GM12872 (cell line): ENCODE results near the gene VWA7.

ENCODE experiments used
- CTCF ChIP-seq: IDR thresholded peaks from 3 replicates; pipeline ENCODE4 v1.5.1; 2011; ENCODE audit warnings: low read depth, mild to moderate bottlenecking, low read length, moderate library complexity; ENCODE audit not compliant: insufficient read depth

Gene VWA7

DNA sequence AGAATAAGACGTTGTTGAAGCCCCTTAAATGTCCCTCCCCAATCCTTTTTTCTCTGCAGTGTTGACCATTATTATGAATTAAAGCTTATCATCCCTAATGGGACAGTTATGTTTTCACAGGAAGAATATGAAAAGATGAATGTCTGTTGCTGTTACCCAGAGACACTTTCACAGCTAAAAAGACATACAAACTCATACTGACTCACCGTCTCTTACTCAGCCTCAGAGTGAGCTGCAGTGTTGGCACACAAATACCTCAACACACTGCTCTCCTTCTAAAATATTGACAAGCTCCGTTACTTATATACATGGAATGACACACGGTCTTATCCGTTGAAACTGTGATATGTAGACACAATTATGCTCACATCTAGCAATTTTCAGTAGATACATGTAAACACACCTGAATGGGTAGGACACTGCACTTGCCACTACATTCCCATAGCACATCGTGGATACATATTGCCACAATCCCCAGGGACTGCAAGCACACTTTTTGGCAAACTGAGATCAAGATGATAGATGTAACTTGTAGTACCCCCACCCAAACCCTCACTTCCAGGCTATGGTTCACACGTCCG, 24.3 kb downstream of the VWA7 start:
- TF ChIP-seq CTCF = no peak

- TF ChIP-seq CTCF = no peak
These were observed 26.6 kb downstream of the VWA7 start for GRCh38 chr6:31750411-31751022.

DNA sequence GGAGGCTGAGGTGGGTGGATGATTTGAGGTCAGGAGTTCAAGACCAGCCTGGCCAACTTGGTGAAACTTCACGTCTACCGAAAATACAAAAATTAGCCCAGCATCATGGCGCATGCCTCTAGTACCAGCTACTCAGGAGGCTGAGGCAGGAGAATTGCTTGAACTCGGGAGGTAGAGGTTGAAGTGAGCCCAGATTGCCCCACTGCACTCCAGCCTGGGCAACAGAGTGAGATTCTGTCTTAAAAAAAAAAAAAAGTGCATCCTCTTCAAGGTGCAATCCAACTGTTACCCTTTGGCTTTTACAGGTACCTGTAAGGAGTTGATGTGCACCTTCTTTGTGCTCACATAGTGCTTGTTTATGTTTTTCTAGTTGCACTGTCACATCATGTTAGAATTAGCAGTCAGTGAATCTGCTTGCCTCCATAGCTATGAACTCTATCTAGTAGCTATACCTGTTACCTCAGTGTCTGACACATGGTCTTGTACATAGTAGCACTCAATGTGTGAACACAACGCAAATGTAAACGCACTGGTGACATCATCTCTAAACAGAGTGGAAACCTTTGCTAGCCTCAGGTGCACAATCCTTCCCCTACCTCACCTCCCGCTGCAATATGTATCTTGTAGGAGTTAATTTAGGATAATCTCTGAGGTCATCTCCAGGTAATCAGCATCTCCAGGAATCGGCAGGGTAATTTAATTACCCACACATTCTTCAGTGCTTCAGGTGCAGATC, 27.7 kb downstream of the VWA7 start:
- no peak for TF ChIP-seq CTCF

GRCh38 chr6:31744422-31744821, 32.7 kb downstream of the VWA7 start:
- TF ChIP-seq CTCF = no peak

DNA sequence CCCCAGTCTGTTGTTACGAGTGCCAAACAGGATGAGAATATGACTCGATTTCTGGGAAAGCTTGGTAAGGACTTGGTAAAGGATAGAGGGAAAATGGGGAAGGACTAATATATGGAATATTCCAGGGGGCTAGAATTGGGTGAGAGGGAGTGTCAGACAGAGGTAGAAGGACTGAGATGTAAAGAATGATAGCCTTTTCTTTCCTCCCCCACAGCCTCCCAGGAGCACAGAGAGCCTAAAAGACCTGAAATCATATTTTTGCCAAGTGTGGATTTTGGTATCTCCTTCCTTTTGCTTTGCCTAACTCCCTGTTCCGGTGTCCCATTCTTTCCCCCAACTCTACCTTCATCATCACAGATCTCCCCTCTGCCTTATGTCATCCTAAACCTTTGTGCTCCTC, 34.2 kb downstream of the VWA7 start:
- no peak for TF ChIP-seq CTCF

DNA sequence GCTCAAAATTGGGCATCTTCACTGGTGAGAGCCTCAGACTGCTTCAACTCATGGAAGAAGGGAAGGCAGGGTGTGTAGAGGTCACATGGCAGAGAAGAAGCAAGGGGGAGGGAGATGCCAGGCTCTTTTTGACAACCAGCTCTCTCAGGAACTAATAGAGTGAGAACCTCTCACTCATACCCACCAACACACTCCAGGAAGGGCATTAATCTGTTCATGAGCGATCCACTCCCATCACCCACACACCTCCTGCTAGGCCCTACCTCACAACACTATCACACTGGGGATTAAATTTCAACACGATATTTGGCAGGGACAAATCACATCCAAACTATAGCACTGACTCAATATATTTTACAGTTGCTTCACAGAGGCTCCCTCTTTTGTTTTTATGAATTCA, 35.3 kb downstream of the VWA7 start:
- no peak for TF ChIP-seq CTCF

DNA sequence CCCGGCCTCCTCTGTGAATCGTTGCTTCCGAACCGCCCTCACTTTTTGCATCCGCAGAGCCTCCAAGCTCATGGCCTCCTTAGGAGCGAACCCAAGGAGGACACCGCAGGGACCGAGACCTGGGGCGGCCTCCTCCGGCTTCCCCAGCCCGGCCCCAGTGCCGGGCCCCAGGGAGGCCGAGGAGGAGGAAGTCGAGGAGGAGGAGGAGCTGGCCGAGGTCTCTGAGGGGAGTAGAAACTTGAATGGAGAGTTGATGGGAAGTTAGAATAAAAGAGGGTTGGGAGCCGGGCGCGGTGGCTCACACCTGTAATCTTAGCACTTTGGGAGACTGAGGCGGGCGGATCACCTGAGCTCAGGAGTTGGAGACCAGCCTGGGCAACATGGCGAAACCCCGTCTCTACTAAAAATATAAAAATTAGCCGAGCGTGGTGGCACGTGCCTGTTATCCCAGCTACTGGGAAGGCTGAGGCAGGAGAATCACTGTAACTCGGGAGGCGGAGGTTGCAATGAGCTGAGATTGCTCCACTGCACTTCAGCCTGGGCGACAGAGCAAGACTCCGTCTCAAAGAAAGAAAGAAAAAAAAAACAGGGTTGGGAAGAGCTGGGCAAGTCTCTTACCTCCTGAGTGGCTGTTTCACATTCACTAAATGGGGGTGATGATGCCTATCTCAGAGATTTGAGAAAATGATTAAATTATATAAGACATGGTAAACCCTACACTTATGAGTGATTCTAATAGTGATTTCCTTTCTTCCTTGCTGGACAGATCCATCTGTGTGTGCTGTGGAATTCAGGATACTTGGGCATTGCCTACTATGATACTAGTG, 36.5 kb downstream of the VWA7 start:
- no peak for TF ChIP-seq CTCF
